IMR-90 (cell line): ENCODE results near the gene PGK2. TPM values are rescaled to one million over a fixed set of nuclear protein-coding genes. Genes with fewer than 3 reads are reported as not detected.

ENCODE experiments used
- ATAC-seq: fragments of 200-7000 bp; cut with Tn5 transposase; 2 replicates; pipeline ENCODE4 v1.9.1; 2020; ENCODE audit warnings: low read depth, mild to moderate bottlenecking, moderate library complexity
- BruUV-seq: library from RNA; stranded (reverse); fragments of 400-500 nt; replicated peaks from 2 replicates; lab custom pipeline; 2021; lab: Mats Ljungman, UMichigan
- CTCF ChIA-PET: fragments of 300-600 bp; formaldehyde crosslinking; extraction: SDS; loops from one replicate; lab custom pipeline; 2021; ENCODE audit warnings: antibody characterized with exemption; lab: Yijun Ruan, JAX
- POLR2A ChIA-PET: fragments of 300-600 bp; sonication (Branson Sonifier 250); formaldehyde crosslinking; loops from one replicate; lab custom pipeline; 2022; ENCODE audit warnings: antibody characterized with exemption; ENCODE audit not compliant: unreplicated experiment; lab: Charles Lee
- DNase-seq: peaks from one replicate; pipeline ENCODE4 v3.0.0; 2013
- H2AFZ ChIP-seq: replicated peaks from 2 replicates; pipeline ENCODE3; 2013; ENCODE audit warnings: low read length, mild to moderate bottlenecking; ENCODE audit not compliant: poor library complexity
- H2AK5ac ChIP-seq: 2 replicates; pipeline ENCODE4 v1.6.1; 2013; ENCODE audit warnings: low read depth, low read length, inconsistent platforms
- H2AK9ac ChIP-seq: replicated peaks from 2 replicates; pipeline ENCODE3; 2013; ENCODE audit warnings: mild to moderate bottlenecking, low read depth, low read length, moderate library complexity; ENCODE audit not compliant: poor library complexity
- H2BK120ac ChIP-seq: 2 replicates; pipeline ENCODE4 v1.6.1; 2013; ENCODE audit warnings: low read depth, low read length, inconsistent platforms
- H2BK15ac ChIP-seq: 3 replicates; pipeline ENCODE4 v1.6.1; 2013; ENCODE audit warnings: low read depth, low read length, inconsistent platforms
- H2BK20ac ChIP-seq: 2 replicates; pipeline ENCODE4 v1.6.1; 2013; ENCODE audit warnings: low read depth, mild to moderate bottlenecking, inconsistent platforms, low read length, moderate library complexity
- H2BK5ac ChIP-seq: 2 replicates; pipeline ENCODE4 v1.6.1; 2013; ENCODE audit warnings: mild to moderate bottlenecking, low read depth, low read length, inconsistent platforms; ENCODE audit not compliant: poor library complexity, severe bottlenecking
- H3K14ac ChIP-seq: replicated peaks from 2 replicates; pipeline ENCODE4 v1.6.1; 2013; ENCODE audit warnings: low read depth, low read length, inconsistent platforms
- H3K18ac ChIP-seq: 2 replicates; pipeline ENCODE4 v1.6.1; 2013; ENCODE audit warnings: low read depth, low read length, control low read depth
- H3K23ac ChIP-seq: 2 replicates; pipeline ENCODE4 v1.6.1; 2013; ENCODE audit warnings: low read depth, low read length, inconsistent platforms
- H3K27ac ChIP-seq: 2 replicates; pipeline ENCODE4 v1.5.1; 2013; ENCODE audit warnings: mild to moderate bottlenecking, control low read depth, low read length; ENCODE audit not compliant: insufficient read depth
- H3K27me3 ChIP-seq: 2 replicates; pipeline ENCODE4 v1.6.1; 2013; ENCODE audit warnings: low read length; ENCODE audit not compliant: control insufficient read depth, insufficient read depth
- H3K36me3 ChIP-seq: 2 replicates; pipeline ENCODE4 v1.6.1; 2013; ENCODE audit warnings: low read length, mixed read lengths; ENCODE audit not compliant: control insufficient read depth, insufficient read depth
- H3K4ac ChIP-seq: 2 replicates; pipeline ENCODE4 v1.6.1; 2013; ENCODE audit warnings: low read depth, low read length, inconsistent platforms
- H3K4me1 ChIP-seq: 2 replicates; pipeline ENCODE4 v1.6.1; 2013; ENCODE audit warnings: low read length, mixed read lengths; ENCODE audit not compliant: control insufficient read depth, insufficient read depth
- H3K4me2 ChIP-seq: 2 replicates; pipeline ENCODE4 v1.6.1; 2013; ENCODE audit warnings: low read depth, mild to moderate bottlenecking, control low read depth, low read length, moderate library complexity
- H3K4me3 ChIP-seq: 2 replicates; pipeline ENCODE4 v1.5.1; 2013; ENCODE audit warnings: low read depth, mild to moderate bottlenecking, control low read depth, low read length, moderate library complexity; ENCODE audit not compliant: insufficient read depth
- H3K56ac ChIP-seq: 2 replicates; pipeline ENCODE4 v1.6.1; 2013; ENCODE audit warnings: low read length, inconsistent platforms; ENCODE audit not compliant: insufficient read depth; ENCODE audit errors: extremely low read depth
- H3K79me1 ChIP-seq, 2 experiments: 2 replicates each; pipeline ENCODE4 v1.6.1; 2013; ENCODE audit warnings: low read length in 2 of 2, inconsistent platforms in 1 of 2, low read depth in 1 of 2
- H3K9ac ChIP-seq: 2 replicates; pipeline ENCODE4 v1.6.1; 2013; ENCODE audit warnings: low read depth, low read length, control low read depth
- H3K9me1 ChIP-seq: 2 replicates; pipeline ENCODE4 v1.6.1; 2013; ENCODE audit warnings: low read length, inconsistent platforms; ENCODE audit not compliant: insufficient read depth
- H3K9me3 ChIP-seq: 2 replicates; pipeline ENCODE4 v1.6.1; 2013; ENCODE audit warnings: low read length; ENCODE audit not compliant: control insufficient read depth, insufficient read depth
- H4K20me1 ChIP-seq: 2 replicates; pipeline ENCODE4 v1.6.1; 2013; ENCODE audit warnings: low read length, inconsistent platforms; ENCODE audit not compliant: insufficient read depth
- H4K5ac ChIP-seq: 2 replicates; pipeline ENCODE4 v1.6.1; 2013; ENCODE audit warnings: mild to moderate bottlenecking, low read depth, low read length, control low read depth
- H4K8ac ChIP-seq, 2 experiments: 2 replicates each; pipeline ENCODE4 v1.6.1; 2013; ENCODE audit warnings: low read depth in 2 of 2, low read length in 2 of 2, control low read depth in 1 of 2, inconsistent platforms in 1 of 2
- H4K91ac ChIP-seq: 2 replicates; pipeline ENCODE4 v1.6.1; 2013; ENCODE audit warnings: low read depth, low read length, inconsistent platforms; ENCODE audit not compliant: insufficient read depth
- CEBPB ChIP-seq: IDR thresholded peaks from 2 replicates; pipeline ENCODE4 v1.6.1; 2012; ENCODE audit warnings: low read depth, low read length, improper control_type of control experiment
- CHD1 ChIP-seq: IDR thresholded peaks from 2 replicates; pipeline ENCODE4 v1.6.1; 2012; ENCODE audit warnings: low read depth, low read length, improper control_type of control experiment
- CTCF ChIP-seq: conservative IDR thresholded peaks from 2 replicates; pipeline ENCODE4 v1.5.1; 2012; ENCODE audit warnings: mild to moderate bottlenecking, low read depth, low read length, improper control_type of control experiment
- ELK1 ChIP-seq: fragments of 150-350 bp; IDR thresholded peaks from 2 replicates; pipeline ENCODE4 v1.6.1; 2016; ENCODE audit warnings: low read depth, mild to moderate bottlenecking, low read length, moderate library complexity, borderline replicate concordance
- FOS ChIP-seq: fragments of 150-350 bp; IDR thresholded peaks from 2 replicates; pipeline ENCODE4 v1.6.1; 2016; ENCODE audit warnings: low read depth, low read length
- MAFK ChIP-seq: IDR thresholded peaks from 2 replicates; pipeline ENCODE4 v1.6.1; 2012; ENCODE audit warnings: low read depth, low read length, improper control_type of control experiment
- MAZ ChIP-seq: IDR thresholded peaks from 2 replicates; pipeline ENCODE4 v1.6.1; 2012; ENCODE audit warnings: low read depth, mild to moderate bottlenecking, low read length, improper control_type of control experiment, moderate library complexity, borderline replicate concordance
- MXI1 ChIP-seq: IDR thresholded peaks from 2 replicates; pipeline ENCODE4 v1.6.1; 2012; ENCODE audit warnings: low read depth, mild to moderate bottlenecking, low read length, moderate library complexity, borderline replicate concordance
- NFE2L2 ChIP-seq: fragments of 150-350 bp; IDR thresholded peaks from 2 replicates; pipeline ENCODE4 v1.6.1; 2016; ENCODE audit warnings: low read depth, mild to moderate bottlenecking, low read length
- POLR2A ChIP-seq: IDR thresholded peaks from 2 replicates; pipeline ENCODE4 v1.6.1; 2012; ENCODE audit warnings: mild to moderate bottlenecking, low read depth, low read length
- RAD21 ChIP-seq: IDR thresholded peaks from 2 replicates; pipeline ENCODE4 v1.6.1; 2012; ENCODE audit warnings: low read length, improper control_type of control experiment
- RCOR1 ChIP-seq: IDR thresholded peaks from 2 replicates; pipeline ENCODE4 v1.6.1; 2012; ENCODE audit warnings: mild to moderate bottlenecking, low read length, improper control_type of control experiment; ENCODE audit not compliant: insufficient replicate concordance
- RFX5 ChIP-seq: IDR thresholded peaks from 2 replicates; pipeline ENCODE4 v1.8.0; 2012; ENCODE audit warnings: low read depth, mild to moderate bottlenecking, low read length, moderate library complexity
- SMC3 ChIP-seq: fragments of 150-350 bp; IDR thresholded peaks from 2 replicates; pipeline ENCODE4 v1.6.1; 2016; ENCODE audit warnings: low read depth, mild to moderate bottlenecking, antibody characterized with exemption, low read length, moderate library complexity
- USF2 ChIP-seq: fragments of 150-350 bp; IDR thresholded peaks from 2 replicates; pipeline ENCODE4 v1.6.1; 2017; ENCODE audit warnings: mild to moderate bottlenecking, antibody characterized with exemption, low read length, low read depth
- WGBS, 2 experiments: methylation state at CpG; one replicate each; pipeline versions ENCODE4 v1.1.5 to v1.1.7; 2013; ENCODE audit warnings: missing lambda C conversion rate in 2 of 2; ENCODE audit not compliant: insufficient read length in 1 of 2; ENCODE audit errors: extremely low coverage in 2 of 2; 5-methylcytosine and 5-hydroxymethylcytosine counted together
- dilution Hi-C: fragments of 300-500 bp; cut with HindIII; formaldehyde crosslinking; loops from one replicate; pipeline ENCODE4 v1.14.3; 2018; ENCODE audit warnings: low sequenced_read_pairs; ENCODE audit not compliant: unreplicated experiment
- in situ Hi-C: fragments of 300-500 bp; cut with MboI; formaldehyde crosslinking; loops from 3 replicates; pipeline ENCODE4 v1.14.3; 2019; ENCODE audit warnings: low sequenced_read_pairs, inconsistent platforms, mixed read lengths
- intact Hi-C: fragments of 100-400 bp; cut with micrococcal nuclease; formaldehyde crosslinking; loops from 2 replicates; pipeline ENCODE4 v1.10.0; 2022
- polyA plus RNA-seq, 3 experiments: library from polyadenylated mRNA; depleted of rRNA; stranded (reverse); fragments of >200 nt; gene quantifications; 2 replicates each; pipeline ENCODE4 v1.2.3, GENCODE V29; 2012; ENCODE audit warnings: low replicate concordance in 1 of 3
- total RNA-seq: library from RNA; depleted of rRNA; stranded (reverse); fragments of >200 nt; gene quantifications from 2 replicates; pipeline ENCODE4 v1.2.3, GENCODE V29; 2012

The PGK2 gene
- total and polyA plus RNA-seq, 2 of the 4 experiments (the other 2 are of a cell fraction), result not detected

- H3K36me3 ChIP-seq, result no peaks in the 10 kb centered on the region
- no peak overlapping the region for H3K4me3 ChIP-seq
- no peaks in the 10 kb centered on the region for H4K20me1 ChIP-seq
- CTCF ChIA-PET, result no interaction called here
- H3K4me1 ChIP-seq, result no peaks in the 10 kb centered on the region
- no peak overlapping the region for H2AK5ac ChIP-seq
- H3K4me2 ChIP-seq, result no peak overlapping the region
- H4K8ac ChIP-seq, result no peak overlapping the region
- H3K56ac ChIP-seq, result no peak overlapping the region
- no peak overlapping the region for H3K27ac ChIP-seq
- no peak overlapping the region for H4K91ac ChIP-seq
- H2BK20ac ChIP-seq, result no peak overlapping the region
- H2BK120ac ChIP-seq, result no peak overlapping the region
- no peak overlapping the region for H3K9ac ChIP-seq
- no peak for TF ChIP-seq MXI1
- no peak for TF ChIP-seq RFX5
- no peak for TF ChIP-seq CEBPB
- no peak for TF ChIP-seq SMC3
- no peak for TF ChIP-seq MAZ
- TF ChIP-seq CTCF, result no peak
- TF ChIP-seq RCOR1, result no peak
- no peak for TF ChIP-seq CHD1
- TF ChIP-seq RAD21, result no peak
- TF ChIP-seq MAFK, result no peak
- TF ChIP-seq FOS, result no peak
- TF ChIP-seq NFE2L2, result no peak
- TF ChIP-seq ELK1, result no peak
- no peak for TF ChIP-seq POLR2A
- no peak for TF ChIP-seq USF2
- ATAC-seq (no peak), DNase-seq (no peak)
- no peak overlapping the region for H3K4ac ChIP-seq
- BruUV-seq, result no TSS peak
- WGBS, 2 experiments, result no CpG with 5 or more reads among the region's 1 CpG
- no peak overlapping the region for H3K14ac ChIP-seq
- H2BK15ac ChIP-seq, result no peak overlapping the region
- no peaks in the 10 kb centered on the region for H3K9me3 ChIP-seq
- POLR2A ChIA-PET, result no interaction called here
- H2BK5ac ChIP-seq, result no peak overlapping the region
- H3K18ac ChIP-seq, result no peak overlapping the region
- no peak overlapping the region for H2AFZ ChIP-seq
- no peak overlapping the region for H3K23ac ChIP-seq
- H3K27me3 ChIP-seq, result no peaks in the 10 kb centered on the region
- no peak overlapping the region for H4K5ac ChIP-seq
- in situ Hi-C loops, result loop anchor here (25.0 kb wide), 1 partner anchor 296 kb away; no protein-coding TSS in a partner anchor
- no peak overlapping the region for H2AK9ac ChIP-seq
- H3K79me1 ChIP-seq, result no peaks in the 10 kb centered on the region
- dilution Hi-C loops, result no loop called here
- no peaks in the 10 kb centered on the region for H3K9me1 ChIP-seq
- intact Hi-C loops, result no loop called here
Observed at GRCh38 chr6:49833386-49833785, 46.3 kb upstream of the PGK2 start.
